OCI-LY3 (cell line): ENCODE results near the gene MYL4.

Experiments used
- EZH2phosphoT487 ChIP-seq: fragments of 200-600 bp; shearing (Covaris generic); IDR thresholded peaks from 2 replicates; pipeline ENCODE4 v1.6.1; 2018; ENCODE audit warnings: antibody characterized with exemption, mixed run types, low read depth
- TF ChIP-seq, protein P1 (sequence below): fragments of 200-600, 300-600 bp; sonication (generic); IDR thresholded peaks from 2 replicates; pipeline ENCODE4 v1.5.1; 2014; ENCODE audit warnings: antibody characterized with exemption, low read length, low read depth

DNA sequence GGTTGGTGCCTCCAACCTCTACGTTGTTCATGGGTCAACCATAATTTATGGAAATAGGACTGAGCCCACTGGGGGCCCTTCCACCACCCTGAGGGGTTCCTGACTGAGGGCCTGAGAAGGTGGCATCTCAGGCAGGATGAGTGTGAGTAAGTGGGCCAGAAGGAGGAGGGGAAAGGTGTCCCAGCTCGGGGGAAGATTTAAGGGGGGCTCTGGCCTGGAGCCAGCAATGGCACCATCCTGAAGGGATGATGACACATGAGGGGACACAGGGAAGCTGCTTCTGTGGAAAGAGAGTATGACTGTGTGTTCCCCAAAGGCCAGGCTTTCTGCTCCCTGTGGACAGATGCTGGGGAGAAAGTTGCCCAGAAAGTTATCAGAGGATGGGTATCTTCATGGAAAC, 18.7 kb downstream of the MYL4 start:
- TF ChIP-seq, protein P1, sequence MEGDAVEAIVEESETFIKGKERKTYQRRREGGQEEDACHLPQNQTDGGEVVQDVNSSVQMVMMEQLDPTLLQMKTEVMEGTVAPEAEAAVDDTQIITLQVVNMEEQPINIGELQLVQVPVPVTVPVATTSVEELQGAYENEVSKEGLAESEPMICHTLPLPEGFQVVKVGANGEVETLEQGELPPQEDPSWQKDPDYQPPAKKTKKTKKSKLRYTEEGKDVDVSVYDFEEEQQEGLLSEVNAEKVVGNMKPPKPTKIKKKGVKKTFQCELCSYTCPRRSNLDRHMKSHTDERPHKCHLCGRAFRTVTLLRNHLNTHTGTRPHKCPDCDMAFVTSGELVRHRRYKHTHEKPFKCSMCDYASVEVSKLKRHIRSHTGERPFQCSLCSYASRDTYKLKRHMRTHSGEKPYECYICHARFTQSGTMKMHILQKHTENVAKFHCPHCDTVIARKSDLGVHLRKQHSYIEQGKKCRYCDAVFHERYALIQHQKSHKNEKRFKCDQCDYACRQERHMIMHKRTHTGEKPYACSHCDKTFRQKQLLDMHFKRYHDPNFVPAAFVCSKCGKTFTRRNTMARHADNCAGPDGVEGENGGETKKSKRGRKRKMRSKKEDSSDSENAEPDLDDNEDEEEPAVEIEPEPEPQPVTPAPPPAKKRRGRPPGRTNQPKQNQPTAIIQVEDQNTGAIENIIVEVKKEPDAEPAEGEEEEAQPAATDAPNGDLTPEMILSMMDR: no peak
- no peak for TF ChIP-seq EZH2phosphoT487
